Ovary (tissue), 9 donors: ENCODE data around the gene ADGRB3. TPM values are rescaled to one million over a fixed set of nuclear protein-coding genes. Genes with fewer than 3 reads are reported as not detected.

ENCODE experiments used
- DNase-seq, 5 donors: peaks; one replicate each; pipeline ENCODE4 v3.0.0-alpha.2; 2019 to 2020
- H3K27ac ChIP-seq, 2 donors: fragments of 200-600 bp; one replicate each; pipeline versions ENCODE4 v1.5.1 to v1.8.0; 2019 to 2022
- H3K27me3 ChIP-seq: fragments of 200-600 bp; one replicate; pipeline ENCODE4 v1.8.0; 2022
- H3K36me3 ChIP-seq: fragments of 200-600 bp; sonication (generic); one replicate; pipeline ENCODE4 v1.5.1; 2019
- H3K4me1 ChIP-seq: one replicate; pipeline ENCODE4 v1.8.1; 2013; ENCODE audit warnings: mild to moderate bottlenecking, moderate library complexity; ENCODE audit not compliant: insufficient read depth
- H3K4me3 ChIP-seq: fragments of 200-600 bp; sonication (generic); one replicate; pipeline ENCODE4 v1.5.1; 2017
- H3K9me3 ChIP-seq, 2 donors: fragments of 200-600 bp in 1 of 2; sonication (generic) in 1 of 2; one replicate each; pipeline versions ENCODE4 v1.5.1 to v1.8.1; 2013 to 2019; ENCODE audit warnings: mild to moderate bottlenecking in 1 of 2, moderate library complexity in 1 of 2
- EP300 ChIP-seq: sonication (generic); formaldehyde crosslinking; IDR thresholded peaks from one replicate; pipeline ENCODE4 v1.6.1; 2017; ENCODE audit warnings: antibody characterized with exemption
- POLR2A ChIP-seq: fragments of 450-650 bp; IDR thresholded peaks from one replicate; pipeline ENCODE4 v1.6.1; 2017; ENCODE audit warnings: antibody characterized with exemption, mild to moderate bottlenecking, moderate library complexity
- WGBS, 3 donors: extraction: QIAGEN DNeasy Blood & Tissue Kit in 1 of 3; methylation state at CpG; one replicate each; pipeline versions ENCODE4 v1.1.5 to v1.1.7; 2013 to 2017; 5-methylcytosine and 5-hydroxymethylcytosine counted together
- intact Hi-C, 4 donors: fragments of 100-400 bp; cut with DNase I; formaldehyde crosslinking; loops; one replicate each; pipeline versions ENCODE4 v1.11.0 to v1.15.1; 2022 to 2023
- polyA plus RNA-seq, 2 donors: library from polyadenylated mRNA; stranded (reverse); fragments of 200-250 nt in 1 of 2; fragments of 350-450 nt in 1 of 2; fragmentation: Illumina TruSeq in 1 of 2; extraction: RNeasy Lipid Tissue Mini Kit (QIAGEN cat#74804) in 1 of 2; gene quantifications; one replicate each; pipeline ENCODE4 v1.2.3, GENCODE V29; 2013 to 2014
- total RNA-seq, 7 donors: library from RNA; depleted of rRNA in 2 of 7; stranded (reverse); fragments of >200 nt in 2 of 7; fragmentation: NEBNext Ultra II Directional in 3 of 7; extraction: Animal tissue kit (Norgen Biotek cat#: 25700) in 3 of 7; gene quantifications; one replicate each; pipeline versions ENCODE4 v1.1.0 to v1.2.4, GENCODE V29; 2016 to 2023
- TF ChIP-seq, protein P1 (sequence below), 3 donors: fragments of 450-650 bp in 2 of 3; fragments of 200-600 bp in 1 of 3; IDR thresholded peaks; one replicate each; pipeline versions ENCODE4 v1.5.1 to v1.8.0; 2016 to 2022; ENCODE audit warnings: antibody characterized with exemption in 3 of 3, mild to moderate bottlenecking in 1 of 3
- donor health status: DM: no; HTN: no; CAD: no; lungs with moderate emphysema.
- donor health status: DM: no; HTN: no; CAD: no.
- donor health status: Bipolar disorder and iron deficiency.
- donor health status: DM: yes; HTN: yes; CAD: no.
- donor health status: DM: no; HTN: no; CAD: no.
- donor health status: DM: yes; HTN: yes; CAD: no.

ADGRB3 gene
- total and polyA plus RNA-seq, 9 donors = 0.28 to 3.0 (median 1.4) TPM

DNA sequence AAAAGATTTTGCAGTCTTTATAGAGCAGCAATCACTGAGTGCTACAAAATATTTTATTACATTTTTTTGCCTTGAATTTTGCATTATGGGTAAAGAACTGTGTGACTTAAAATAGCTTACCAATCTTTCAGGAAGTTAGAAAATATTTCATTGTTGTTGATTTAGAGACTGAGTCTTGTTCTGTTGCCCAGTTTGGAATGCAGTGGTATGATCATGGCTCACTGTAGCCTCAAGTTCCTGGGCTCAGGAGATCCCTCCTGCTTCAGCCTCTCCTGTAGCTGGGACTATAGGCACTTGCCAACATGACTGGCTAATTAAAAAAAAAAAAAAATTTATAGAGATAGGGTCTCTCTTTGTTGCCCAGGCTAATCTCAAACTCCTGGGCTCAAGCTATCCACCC, 100.8 kb downstream of the ADGRB3 start:
- Histone ChIP-seq H3K4me1 (no peaks in the 10 kb centered on the region), H3K36me3 (no peaks in the 10 kb centered on the region), H3K27ac (no peak overlapping the region), H3K9me3 (no peaks in the 10 kb centered on the region), H3K4me3 (no peak overlapping the region), H3K27me3 (no peaks in the 10 kb centered on the region)
- no peak for DNase-seq
- intact Hi-C loops = no loop called here
- TF ChIP-seq POLR2A (no peak), EP300 (no peak)
- TF ChIP-seq, protein P1, sequence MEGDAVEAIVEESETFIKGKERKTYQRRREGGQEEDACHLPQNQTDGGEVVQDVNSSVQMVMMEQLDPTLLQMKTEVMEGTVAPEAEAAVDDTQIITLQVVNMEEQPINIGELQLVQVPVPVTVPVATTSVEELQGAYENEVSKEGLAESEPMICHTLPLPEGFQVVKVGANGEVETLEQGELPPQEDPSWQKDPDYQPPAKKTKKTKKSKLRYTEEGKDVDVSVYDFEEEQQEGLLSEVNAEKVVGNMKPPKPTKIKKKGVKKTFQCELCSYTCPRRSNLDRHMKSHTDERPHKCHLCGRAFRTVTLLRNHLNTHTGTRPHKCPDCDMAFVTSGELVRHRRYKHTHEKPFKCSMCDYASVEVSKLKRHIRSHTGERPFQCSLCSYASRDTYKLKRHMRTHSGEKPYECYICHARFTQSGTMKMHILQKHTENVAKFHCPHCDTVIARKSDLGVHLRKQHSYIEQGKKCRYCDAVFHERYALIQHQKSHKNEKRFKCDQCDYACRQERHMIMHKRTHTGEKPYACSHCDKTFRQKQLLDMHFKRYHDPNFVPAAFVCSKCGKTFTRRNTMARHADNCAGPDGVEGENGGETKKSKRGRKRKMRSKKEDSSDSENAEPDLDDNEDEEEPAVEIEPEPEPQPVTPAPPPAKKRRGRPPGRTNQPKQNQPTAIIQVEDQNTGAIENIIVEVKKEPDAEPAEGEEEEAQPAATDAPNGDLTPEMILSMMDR (IDR thresholded peaks at IDR 0.05) = no peak

DNA sequence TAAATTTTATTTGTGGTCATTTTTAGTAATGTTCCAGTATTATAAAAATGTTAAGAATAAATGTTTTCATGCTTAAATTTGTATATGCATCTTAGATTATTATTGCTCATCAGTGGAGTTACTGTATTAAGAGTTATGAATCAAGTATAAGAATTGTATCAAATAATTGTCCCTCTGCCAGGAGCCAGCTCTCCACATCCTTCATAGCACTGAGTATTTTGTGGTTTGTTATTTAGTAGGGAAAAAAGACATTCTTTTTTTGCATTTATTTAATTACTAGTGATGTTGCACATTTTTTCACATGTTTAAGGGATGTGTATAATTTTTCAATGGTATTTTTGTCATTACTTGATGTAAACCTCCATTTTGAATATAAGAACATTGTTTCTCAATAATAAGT, 102.0 kb downstream of the ADGRB3 start:
- H3K4me1 ChIP-seq = no peaks in the 10 kb centered on the region
- intact Hi-C loops = no loop called here
- DNase-seq = no peak
- no peak for TF ChIP-seq POLR2A
- no peak for TF ChIP-seq EP300
- TF ChIP-seq, protein P1 (IDR thresholded peaks at IDR 0.05) = no peak
- no peak overlapping the region for H3K27ac ChIP-seq
- no peaks in the 10 kb centered on the region for H3K9me3 ChIP-seq
- no peaks in the 10 kb centered on the region for H3K36me3 ChIP-seq
- H3K4me3 ChIP-seq = no peak overlapping the region
- H3K27me3 ChIP-seq = no peaks in the 10 kb centered on the region

DNA sequence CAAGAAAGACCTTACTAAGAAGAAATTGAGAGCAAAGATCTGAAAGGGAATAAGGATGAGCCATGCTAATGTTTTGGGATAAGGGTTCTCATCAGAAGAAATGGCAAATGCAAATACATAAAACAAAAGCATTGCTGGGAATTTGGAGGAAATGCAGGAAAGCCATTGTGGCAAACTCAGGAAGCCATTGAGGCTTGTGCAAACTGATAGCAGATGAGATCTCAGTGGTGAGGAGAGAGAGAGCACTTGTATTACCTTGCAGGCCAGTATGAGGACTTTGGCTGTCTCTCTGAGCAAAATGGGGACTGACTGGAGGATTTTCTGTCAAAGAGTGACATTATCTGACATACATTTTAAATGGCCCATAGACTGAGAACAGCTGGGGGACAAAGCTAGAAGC, 103.0 kb downstream of the ADGRB3 start:
- H3K36me3 ChIP-seq = no peaks in the 10 kb centered on the region
- H3K4me3 ChIP-seq = no peak overlapping the region
- no peak overlapping the region for H3K27ac ChIP-seq
- no peaks in the 10 kb centered on the region for H3K4me1 ChIP-seq
- TF ChIP-seq POLR2A (no peak), EP300 (no peak)
- TF ChIP-seq, protein P1 (IDR thresholded peaks at IDR 0.05) = no peak
- DNase-seq = no peak
- no peaks in the 10 kb centered on the region for H3K9me3 ChIP-seq
- no peaks in the 10 kb centered on the region for H3K27me3 ChIP-seq
- intact Hi-C loops = no loop called here

DNA sequence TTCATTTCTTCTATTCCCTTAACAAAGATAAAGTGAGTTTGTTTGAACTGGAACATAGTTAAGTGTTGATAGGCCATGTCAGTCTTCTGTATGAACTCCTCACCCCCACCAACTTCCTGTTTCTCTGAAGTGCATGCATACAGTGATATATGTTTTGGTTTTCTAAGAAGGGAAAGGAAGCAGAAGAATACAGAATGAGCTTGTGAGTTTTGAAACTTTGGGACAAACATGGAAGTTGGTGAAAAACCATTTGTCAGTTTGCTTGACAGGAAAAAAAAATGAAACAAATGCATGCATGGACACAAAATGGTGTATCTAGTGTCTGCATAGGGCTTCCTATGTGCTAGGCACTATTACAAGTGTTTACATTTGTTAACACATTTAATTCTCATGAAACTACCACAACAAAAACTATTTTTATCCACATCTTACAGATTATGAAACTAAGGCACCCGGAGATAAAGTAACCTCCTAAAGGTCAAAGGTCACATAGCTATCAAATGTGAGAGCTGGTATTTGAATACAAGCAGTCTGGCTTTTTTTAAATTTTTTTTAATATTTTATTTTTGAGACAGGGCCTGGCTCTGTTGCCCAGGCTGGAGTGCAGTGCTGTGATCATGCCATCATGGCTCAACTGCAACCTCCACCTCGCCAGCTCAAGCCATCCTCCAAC, 105.9 kb downstream of the ADGRB3 start:
- Histone ChIP-seq H3K4me1 (no peaks in the 10 kb centered on the region), H3K27me3 (no peaks in the 10 kb centered on the region), H3K9me3 (no peaks in the 10 kb centered on the region), H3K27ac (no peak overlapping the region), H3K4me3 (no peak overlapping the region), H3K36me3 (no peaks in the 10 kb centered on the region)
- intact Hi-C loops = no loop called here
- DNase-seq = no peak
- TF ChIP-seq EP300 = no peak
- WGBS, 3 donors = 78 to 84% (median 78%) methylated on average over 2 of the region's 2 CpGs

DNA sequence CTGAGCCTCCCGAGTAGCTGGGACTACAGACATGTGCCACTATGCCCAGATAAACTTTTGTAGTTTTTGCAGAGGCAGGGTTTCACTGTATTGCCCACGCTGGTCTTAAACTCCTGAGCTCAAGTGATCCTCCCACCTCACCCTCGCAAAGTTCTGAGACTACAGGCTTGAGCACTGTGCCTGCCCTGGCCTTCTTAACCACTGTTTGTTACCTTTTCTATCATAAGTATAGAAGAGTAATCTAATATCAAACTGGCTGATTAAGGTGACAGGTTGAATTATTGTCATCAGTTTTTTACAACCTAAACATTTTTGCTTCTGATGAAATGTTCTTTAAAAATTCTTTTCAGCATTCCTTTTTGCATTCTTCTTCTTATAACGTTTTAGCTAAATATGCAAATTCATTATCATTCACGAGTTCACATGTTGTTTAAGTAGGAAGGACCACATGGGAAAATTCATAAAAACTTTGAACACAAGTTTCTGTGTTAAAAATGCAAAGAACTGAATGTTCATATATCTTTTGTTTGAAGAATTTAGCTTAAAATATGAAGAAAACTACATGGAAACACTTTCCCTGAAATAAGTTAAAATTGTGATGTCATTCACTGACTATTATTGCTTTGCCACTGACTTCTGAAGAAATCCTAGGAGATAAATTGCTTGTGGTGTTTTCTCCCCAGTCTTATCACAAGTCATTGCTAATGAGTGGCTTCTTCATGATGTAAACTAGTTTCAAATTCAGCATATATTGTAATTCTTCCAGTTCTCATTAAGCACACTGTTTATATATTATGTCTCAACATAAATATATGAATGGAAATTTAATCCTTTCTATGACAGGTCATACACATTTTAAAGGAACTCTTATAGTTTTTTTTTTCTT, 106.7 kb downstream of the ADGRB3 start:
- H3K27ac ChIP-seq = no peak overlapping the region
- no peak for DNase-seq
- H3K4me1 ChIP-seq = no peaks in the 10 kb centered on the region
- TF ChIP-seq POLR2A = no peak
- no peak for TF ChIP-seq EP300
- TF ChIP-seq, protein P1 (IDR thresholded peaks at IDR 0.05) = no peak
- no peaks in the 10 kb centered on the region for H3K9me3 ChIP-seq
- intact Hi-C loops = no loop called here
- H3K27me3 ChIP-seq = no peaks in the 10 kb centered on the region
- H3K36me3 ChIP-seq = no peaks in the 10 kb centered on the region
- H3K4me3 ChIP-seq = no peak overlapping the region
- 70 to 73% (median 71%) methylated on average over 5 of the region's 5 CpGs for WGBS, 3 donors
